HCT116 (cell line): ENCODE data around the gene DARS1. TPM values are rescaled to one million over a fixed set of nuclear protein-coding genes. Genes with fewer than 3 reads are reported as not detected.

Experiments
- ATAC-seq: fragments of 200-7000 bp; cut with Tn5 transposase; 2 replicates; pipeline ENCODE4 v1.9.1; 2020; ENCODE audit warnings: mild to moderate bottlenecking, moderate library complexity
- BruUV-seq: library from RNA; stranded (reverse); fragments of 400-500 nt; replicated peaks from 2 replicates; lab custom pipeline; 2021; lab: Mats Ljungman, UMichigan
- CTCF ChIA-PET: fragments of 300-600 bp; sonication (Branson Sonifier 250); formaldehyde crosslinking; loops from one replicate; lab custom pipeline; 2021; ENCODE audit warnings: antibody characterized with exemption; lab: Charles Lee
- POLR2A ChIA-PET: fragments of 300-600, 350-600 bp; sonication (Branson Sonifier 250); formaldehyde crosslinking; loops from one replicate; lab custom pipeline; 2021; ENCODE audit warnings: antibody characterized with exemption; lab: Charles Lee
- RAD21 ChIA-PET, 2 experiments: fragments of 300-600 bp; sonication (Branson Sonifier 250); formaldehyde crosslinking; loops; one replicate each; lab custom pipeline; 2023; ENCODE audit warnings: low total read pairs in 2 of 2; ENCODE audit not compliant: uncharacterized antibody in 2 of 2, unreplicated experiment in 2 of 2, low non-redundant PET in 1 of 2; lab: Charles Lee
- DNase-seq: peaks from one replicate; pipeline ENCODE4 v3.0.0-alpha.2; 2010; ENCODE audit warnings: low read depth, low spot score
- H2AFZ ChIP-seq: fragments of 200-600 bp; shearing (Covaris generic), sonication (generic); 2 replicates; pipeline ENCODE4 v1.6.1; 2017; ENCODE audit warnings: low read depth, mixed run types, mixed read lengths, antibody characterized with exemption, low read length; ENCODE audit not compliant: poor library complexity, severe bottlenecking
- H3K27ac ChIP-seq: 2 replicates; pipeline ENCODE4 v1.5.1; 2012; ENCODE audit warnings: low read depth, low read length
- H3K27me3 ChIP-seq: fragments of 200-600 bp; sonication (generic); 2 replicates; pipeline ENCODE4 v1.6.1; 2016; ENCODE audit warnings: mixed run types, low read length, mixed read lengths; ENCODE audit not compliant: insufficient read depth
- H3K36me3 ChIP-seq, 2 experiments: fragments of 200-500 bp in 1 of 2; fragments of 200-600 bp in 1 of 2; sonication (Bioruptor generic) in 1 of 2; sonication (generic) in 1 of 2; 2 replicates each; pipeline versions ENCODE4 v1.5.1 to v1.6.1; 2014 to 2016; ENCODE audit warnings: low read length in 2 of 2, inconsistent platforms in 1 of 2, mixed read lengths in 1 of 2, mixed run types in 1 of 2; ENCODE audit not compliant: insufficient read depth in 2 of 2, control insufficient read depth in 1 of 2
- H3K4me1 ChIP-seq, 2 experiments: fragments of 200-600 bp in 1 of 2; sonication (generic) in 1 of 2; 2 replicates each; pipeline versions ENCODE4 v1.5.1 to v1.6.1; 2012 to 2017; ENCODE audit warnings: low read length in 2 of 2, inconsistent platforms in 1 of 2, mild to moderate bottlenecking in 1 of 2, mixed read lengths in 1 of 2, mixed run types in 1 of 2, moderate library complexity in 1 of 2; ENCODE audit not compliant: insufficient read depth in 2 of 2, control insufficient read depth in 1 of 2
- H3K4me2 ChIP-seq: fragments of 200-600 bp; sonication (generic); 2 replicates; pipeline ENCODE4 v1.6.1; 2017; ENCODE audit warnings: mixed run types, low read length, mixed read lengths
- H3K4me3 ChIP-seq, 2 experiments: fragments of 200-600 bp in 1 of 2; sonication (generic) in 1 of 2; replicated peaks in 1 of 2; 2 replicates each; pipeline ENCODE4 v1.5.1; 2011 to 2016; ENCODE audit warnings: low read length in 2 of 2, control low read depth in 1 of 2, low read depth in 1 of 2, mild to moderate bottlenecking in 1 of 2, mixed read lengths in 1 of 2, mixed run types in 1 of 2
- H3K79me2 ChIP-seq: fragments of 200-600 bp; sonication (generic); 2 replicates; pipeline ENCODE4 v1.6.1; 2017; ENCODE audit warnings: mild to moderate bottlenecking, mixed run types, low read length, moderate library complexity, mixed read lengths; ENCODE audit not compliant: insufficient read depth
- H3K9ac ChIP-seq: fragments of 200-600 bp; sonication (generic); 2 replicates; pipeline ENCODE4 v1.6.1; 2016; ENCODE audit warnings: low read length, mixed read lengths
- H3K9me2 ChIP-seq: fragments of 200-600 bp; sonication (generic), shearing (Covaris generic); 2 replicates; pipeline ENCODE4 v1.6.1; 2017; ENCODE audit warnings: mixed run types, mild to moderate bottlenecking, moderate library complexity; ENCODE audit not compliant: insufficient read depth
- H3K9me3 ChIP-seq, 2 experiments: fragments of 200-500 bp in 1 of 2; fragments of 200-600 bp in 1 of 2; sonication (Bioruptor generic) in 1 of 2; sonication (generic) in 1 of 2; 2 replicates each; pipeline ENCODE4 v1.6.1; 2014 to 2017; ENCODE audit warnings: low read length in 2 of 2, mixed read lengths in 2 of 2, inconsistent platforms in 1 of 2, low read depth in 1 of 2, mild to moderate bottlenecking in 1 of 2, mixed run types in 1 of 2, moderate library complexity in 1 of 2; ENCODE audit not compliant: control insufficient read depth in 1 of 2, insufficient read depth in 1 of 2
- H4K20me1 ChIP-seq: fragments of 200-600 bp; sonication (generic), shearing (Covaris generic); 2 replicates; pipeline ENCODE4 v1.6.1; 2017; ENCODE audit warnings: mixed run types, mild to moderate bottlenecking, moderate library complexity; ENCODE audit not compliant: insufficient read depth
- CBX3 ChIP-seq: IDR thresholded peaks from 2 replicates; pipeline ENCODE4 v1.6.1; 2012; ENCODE audit warnings: low read depth
- CEBPB ChIP-seq: IDR thresholded peaks from 2 replicates; pipeline ENCODE4 v1.6.1; 2012; ENCODE audit warnings: low read depth
- ELF1 ChIP-seq: IDR thresholded peaks from 2 replicates; pipeline ENCODE4 v1.6.1; 2012; ENCODE audit warnings: low read depth, borderline replicate concordance
- FOSL1 ChIP-seq: IDR thresholded peaks from 2 replicates; pipeline ENCODE4 v1.6.1; 2012; ENCODE audit warnings: low read depth
- POLR2AphosphoS5 ChIP-seq: IDR thresholded peaks from 2 replicates; pipeline ENCODE4 v1.6.1; 2011; ENCODE audit warnings: mild to moderate bottlenecking, low read depth, low read length, moderate library complexity
- RAD21 ChIP-seq: IDR thresholded peaks from 2 replicates; pipeline ENCODE4 v1.6.1; 2012; ENCODE audit warnings: low read depth, mild to moderate bottlenecking
- SRF ChIP-seq: IDR thresholded peaks from 2 replicates; pipeline ENCODE4 v1.6.1; 2012; ENCODE audit warnings: low read depth
- TCF7L2 ChIP-seq: IDR thresholded peaks from 2 replicates; pipeline ENCODE4 v1.7.0; 2011; ENCODE audit warnings: borderline replicate concordance, inconsistent platforms; ENCODE audit not compliant: insufficient read depth, insufficient read length; ENCODE audit errors: extremely low read depth
- ZFX ChIP-seq: fragments of 450-650 bp; IDR thresholded peaks from 2 replicates; pipeline ENCODE4 v1.6.1; 2017
- ZNF274 ChIP-seq: fragments of 200-500 bp; sonication (Bioruptor generic); IDR thresholded peaks from 2 replicates; pipeline ENCODE4 v1.6.1; 2014; ENCODE audit warnings: mild to moderate bottlenecking, low read depth, low read length, inconsistent platforms
- intact Hi-C: fragments of 100-400 bp; cut with micrococcal nuclease; formaldehyde crosslinking; loops from 2 replicates; pipeline ENCODE4 v1.10.0; 2022
- total RNA-seq: library from RNA; stranded (reverse); gene quantifications from one replicate; pipeline ENCODE4 v1.2.1, GENCODE V29; 2021; ENCODE audit not compliant: unreplicated experiment
- TF ChIP-seq, protein P1 (sequence below): IDR thresholded peaks from 2 replicates; pipeline ENCODE4 v1.6.1; 2012; ENCODE audit warnings: low read depth
- TF ChIP-seq, protein P2 (sequence below): IDR thresholded peaks from 2 replicates; pipeline ENCODE4 v1.6.1; 2011; ENCODE audit warnings: mild to moderate bottlenecking, low read length, moderate library complexity; ENCODE audit not compliant: insufficient replicate concordance; ENCODE audit errors: extremely low read depth

The DARS1 gene
- total RNA-seq, 1 experiment from 2014 or later, result 94.8 TPM

DNA sequence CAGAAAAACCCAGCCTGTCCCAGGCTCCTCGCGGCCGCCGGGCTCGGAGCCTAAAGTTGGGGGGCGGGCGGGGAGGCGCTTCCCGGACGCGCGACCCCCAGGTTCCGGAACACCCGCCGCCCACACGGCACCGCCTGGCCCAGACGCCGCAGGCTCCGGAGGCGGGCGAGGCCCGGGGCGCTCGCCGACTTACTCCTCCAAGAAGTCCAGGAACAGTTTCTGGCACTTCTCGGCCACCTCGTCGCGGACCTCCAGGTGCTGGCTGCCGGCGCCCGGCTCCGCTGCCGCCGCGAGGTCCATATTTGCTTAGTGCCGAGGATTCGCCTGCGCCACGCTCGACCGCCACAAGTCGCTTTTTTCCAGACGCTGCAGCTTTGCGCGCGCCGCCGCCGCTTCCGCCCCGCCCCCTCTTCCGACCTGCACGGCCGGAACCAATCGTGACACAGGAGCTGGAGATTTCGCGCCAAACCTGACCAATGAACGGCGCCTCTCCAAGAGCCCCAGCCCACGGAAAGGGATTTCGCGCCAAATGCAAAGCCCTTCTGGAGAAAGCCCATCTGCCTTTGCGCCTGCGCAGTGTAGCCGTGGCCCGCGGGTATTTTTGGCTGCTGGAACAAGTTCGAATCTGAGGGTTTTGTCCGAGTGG is 109.2 kb downstream of the DARS1 start, which contains the start of gene MCM6 (continued):
- peak; percentile 67 for TF ChIP-seq POLR2AphosphoS5
- TF ChIP-seq CBX3, result 0 out of 2 replicates have a peak, but pooled peaks have one; percentile 8
- TF ChIP-seq ELF1, result peak; percentile 34; the same call in 1 of the 2 replicates
- TF ChIP-seq RAD21, result no peak

DNA sequence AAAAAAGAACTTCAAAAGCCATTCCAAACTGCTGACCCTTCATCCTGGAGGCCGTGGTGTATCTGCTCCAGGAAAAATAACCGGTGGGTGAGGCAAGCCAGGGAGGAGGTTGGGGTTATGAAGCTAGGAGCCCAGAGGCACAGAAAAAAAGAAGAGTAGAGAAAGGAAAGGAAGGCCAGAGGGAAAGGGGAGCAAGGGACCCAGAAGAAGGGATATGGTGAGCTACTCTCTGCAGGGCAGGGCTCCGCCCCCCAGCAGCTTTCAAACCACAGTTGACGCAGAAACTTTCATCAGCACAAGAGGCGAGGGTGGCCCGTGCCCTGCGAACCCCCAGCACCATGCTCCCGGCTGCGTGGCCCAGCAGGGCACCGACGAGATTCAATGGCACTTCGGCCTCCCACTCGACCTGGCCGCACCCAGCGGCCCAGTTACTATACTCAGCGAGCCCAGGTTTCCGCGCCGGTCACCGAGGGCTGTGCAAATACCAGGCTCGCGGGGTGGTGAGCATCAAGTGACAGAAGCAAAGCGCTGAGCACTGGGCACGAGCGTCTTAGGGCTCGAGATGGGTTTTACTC is 109.8 kb downstream of the DARS1 start:
- ChIA-PET CTCF (interaction anchor here (0.7 to 1.0 kb wide), 4 partner anchors 10 to 887 kb away, joined by 3 to 5 read pairs (median 4); no protein-coding TSS in a partner anchor), RAD21 (no interaction called here), POLR2A (interaction anchor here (0.6 kb wide), 1 partner anchor 28 kb away, joined by 3 read pairs; no protein-coding TSS in a partner anchor)
- intact Hi-C loops, result no loop called here
- Histone ChIP-seq H3K9ac (peak overlapping the region; percentile 98), H3K9me2 (no peaks in the 10 kb centered on the region), H3K9me3 (no peaks in the 10 kb centered on the region), H3K4me2 (peak overlapping the region; percentile 94), H4K20me1 (0 out of 2 replicates have a peak, but pooled peaks cover 5% of the 10 kb centered on the region), H3K4me1 (peaks cover 7 to 19% of the 10 kb centered on the region in 2 experiments; a peak in 2 of 4 replicates), H3K27ac (peak overlapping the region; percentile 72), H3K79me2 (peaks cover 44% of the 10 kb centered on the region), H3K27me3 (no peaks in the 10 kb centered on the region), H3K4me3 (peak overlapping the region; percentile 82 to 94)
- no TSS peak for BruUV-seq
- no peak for DNase-seq
- TF ChIP-seq, protein P1, sequence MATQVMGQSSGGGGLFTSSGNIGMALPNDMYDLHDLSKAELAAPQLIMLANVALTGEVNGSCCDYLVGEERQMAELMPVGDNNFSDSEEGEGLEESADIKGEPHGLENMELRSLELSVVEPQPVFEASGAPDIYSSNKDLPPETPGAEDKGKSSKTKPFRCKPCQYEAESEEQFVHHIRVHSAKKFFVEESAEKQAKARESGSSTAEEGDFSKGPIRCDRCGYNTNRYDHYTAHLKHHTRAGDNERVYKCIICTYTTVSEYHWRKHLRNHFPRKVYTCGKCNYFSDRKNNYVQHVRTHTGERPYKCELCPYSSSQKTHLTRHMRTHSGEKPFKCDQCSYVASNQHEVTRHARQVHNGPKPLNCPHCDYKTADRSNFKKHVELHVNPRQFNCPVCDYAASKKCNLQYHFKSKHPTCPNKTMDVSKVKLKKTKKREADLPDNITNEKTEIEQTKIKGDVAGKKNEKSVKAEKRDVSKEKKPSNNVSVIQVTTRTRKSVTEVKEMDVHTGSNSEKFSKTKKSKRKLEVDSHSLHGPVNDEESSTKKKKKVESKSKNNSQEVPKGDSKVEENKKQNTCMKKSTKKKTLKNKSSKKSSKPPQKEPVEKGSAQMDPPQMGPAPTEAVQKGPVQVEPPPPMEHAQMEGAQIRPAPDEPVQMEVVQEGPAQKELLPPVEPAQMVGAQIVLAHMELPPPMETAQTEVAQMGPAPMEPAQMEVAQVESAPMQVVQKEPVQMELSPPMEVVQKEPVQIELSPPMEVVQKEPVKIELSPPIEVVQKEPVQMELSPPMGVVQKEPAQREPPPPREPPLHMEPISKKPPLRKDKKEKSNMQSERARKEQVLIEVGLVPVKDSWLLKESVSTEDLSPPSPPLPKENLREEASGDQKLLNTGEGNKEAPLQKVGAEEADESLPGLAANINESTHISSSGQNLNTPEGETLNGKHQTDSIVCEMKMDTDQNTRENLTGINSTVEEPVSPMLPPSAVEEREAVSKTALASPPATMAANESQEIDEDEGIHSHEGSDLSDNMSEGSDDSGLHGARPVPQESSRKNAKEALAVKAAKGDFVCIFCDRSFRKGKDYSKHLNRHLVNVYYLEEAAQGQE, result no peak
- TF ChIP-seq SRF (no peak), ZFX (no peak), TCF7L2 (no peak), FOSL1 (no peak), ZNF274 (no peak), CEBPB (no peak), CBX3 (no peak), RAD21 (no peak)
- TF ChIP-seq, protein P2, sequence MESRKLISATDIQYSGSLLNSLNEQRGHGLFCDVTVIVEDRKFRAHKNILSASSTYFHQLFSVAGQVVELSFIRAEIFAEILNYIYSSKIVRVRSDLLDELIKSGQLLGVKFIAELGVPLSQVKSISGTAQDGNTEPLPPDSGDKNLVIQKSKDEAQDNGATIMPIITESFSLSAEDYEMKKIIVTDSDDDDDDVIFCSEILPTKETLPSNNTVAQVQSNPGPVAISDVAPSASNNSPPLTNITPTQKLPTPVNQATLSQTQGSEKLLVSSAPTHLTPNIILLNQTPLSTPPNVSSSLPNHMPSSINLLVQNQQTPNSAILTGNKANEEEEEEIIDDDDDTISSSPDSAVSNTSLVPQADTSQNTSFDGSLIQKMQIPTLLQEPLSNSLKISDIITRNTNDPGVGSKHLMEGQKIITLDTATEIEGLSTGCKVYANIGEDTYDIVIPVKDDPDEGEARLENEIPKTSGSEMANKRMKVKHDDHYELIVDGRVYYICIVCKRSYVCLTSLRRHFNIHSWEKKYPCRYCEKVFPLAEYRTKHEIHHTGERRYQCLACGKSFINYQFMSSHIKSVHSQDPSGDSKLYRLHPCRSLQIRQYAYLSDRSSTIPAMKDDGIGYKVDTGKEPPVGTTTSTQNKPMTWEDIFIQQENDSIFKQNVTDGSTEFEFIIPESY, result no peak
- TF ChIP-seq, all 23 proteins: peak for 0
- ATAC-seq, result peak; percentile 63
- Histone ChIP-seq H3K36me3 (peaks cover 10 to 20% of the 10 kb centered on the region in 2 experiments), H2AFZ (no peak overlapping the region)
